Cardiac septum (tissue), 1 donor: ENCODE measurements around the gene NMRK2. TPM values are rescaled to one million over a fixed set of nuclear protein-coding genes. Genes with fewer than 3 reads are reported as not detected.
"Not testable (repeated sequence)": the region's sequence is repeated elsewhere in the genome, so short reads cannot be mapped to it uniquely, and the experiment has no call there.

Experiments used
- DNase-seq: peaks from one replicate; pipeline ENCODE4 v3.0.0-alpha.2; 2020; ENCODE audit warnings: low spot score
- intact Hi-C: fragments of 100-400 bp; cut with DNase I; formaldehyde crosslinking; loops from one replicate; pipeline ENCODE4 v1.14.0; 2022
- total RNA-seq: library from RNA; stranded (reverse); fragmentation: NEBNext Ultra II Directional; extraction: Animal tissue kit (Norgen Biotek cat#: 25700); gene quantifications from one replicate; pipeline ENCODE4 v1.2.1, GENCODE V29; 2021
- donor health status: DM: no; HTN: no; CAD: no.

NMRK2 gene
- total RNA-seq, 1 donor from 2014 or later: 568 TPM

- DNase-seq: no peak
- intact Hi-C loops: no loop called here
Measured at GRCh38 chr19:3923912-3924311, 9.0 kb upstream of the NMRK2 start.

- intact Hi-C loops: loop anchor here (5.0 kb wide), 1 partner anchor 36 kb away; no protein-coding TSS in a partner anchor
- DNase-seq: peak; percentile 83
Measured at GRCh38 chr19:3931041-3931440, 1.8 kb upstream of the NMRK2 start.

GRCh38 chr19:3936506-3937442 is 3.9 kb downstream of the NMRK2 start:
- intact Hi-C loops: no loop called here
- DNase-seq: no peak

DNA sequence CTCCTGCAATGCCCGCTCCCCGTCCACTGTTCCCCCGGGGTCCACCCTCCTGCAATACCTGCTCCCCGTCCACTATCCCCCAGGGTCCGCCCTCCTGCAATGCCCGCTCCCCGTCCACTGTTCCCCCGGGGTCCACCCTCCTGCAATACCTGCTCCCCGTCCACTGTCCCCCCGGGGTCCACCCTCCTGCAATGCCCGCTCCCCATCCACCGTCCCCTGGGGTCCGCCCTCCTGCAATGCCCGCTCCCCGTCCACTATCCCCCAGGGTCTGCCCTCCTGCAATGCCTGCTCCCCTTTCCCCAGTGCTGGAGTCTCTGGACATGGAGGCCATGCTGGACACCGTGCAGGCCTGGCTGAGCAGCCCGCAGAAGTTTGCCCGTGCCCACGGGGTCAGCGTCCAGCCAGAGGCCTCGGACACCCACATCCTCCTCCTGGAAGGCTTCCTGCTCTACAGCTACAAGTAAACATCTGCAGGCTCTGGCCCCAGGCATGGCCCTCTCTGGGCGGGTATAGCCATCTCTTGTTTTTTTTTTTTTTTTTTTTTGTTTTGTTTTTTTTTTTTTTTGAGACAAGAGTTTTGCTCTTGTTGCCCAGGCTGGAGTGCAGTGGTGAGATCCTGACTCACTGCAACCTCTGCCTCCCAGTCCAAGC is 5.6 kb downstream of the NMRK2 start:
- intact Hi-C loops, DNase-seq: not testable (repeated sequence)

DNA sequence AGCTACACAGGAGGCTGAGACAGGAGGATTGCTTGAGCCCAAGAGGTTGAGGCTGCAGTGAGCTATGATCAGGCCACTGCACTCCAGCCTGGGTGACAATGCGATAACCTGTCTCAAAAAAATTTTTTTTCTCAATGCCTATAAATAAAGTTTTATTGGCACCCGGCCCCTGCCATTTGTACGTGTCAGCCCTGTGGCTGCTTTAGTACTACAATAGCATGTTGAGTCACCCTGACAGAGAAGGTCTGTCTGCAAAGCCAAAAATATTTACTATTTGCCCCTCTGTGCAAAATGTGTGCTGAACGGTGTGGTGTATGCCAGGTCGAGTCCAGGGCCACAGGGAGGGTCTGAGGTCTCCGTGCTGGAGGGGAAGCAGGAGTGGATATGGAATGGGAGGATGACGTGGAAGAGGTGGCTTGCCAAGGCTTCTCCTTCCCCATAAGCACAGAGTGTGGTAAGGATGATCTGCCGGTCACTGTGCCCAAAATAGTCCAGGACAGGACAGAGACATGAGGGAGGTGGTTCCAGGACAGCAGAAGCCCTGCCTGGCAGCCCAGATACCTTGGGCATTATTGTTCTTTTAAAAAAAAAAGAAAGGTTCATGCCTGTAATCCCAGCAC is 10.0 kb downstream of the NMRK2 start:
- DNase-seq: no peak
- intact Hi-C loops: loop anchor here (10.0 kb wide), 1 partner anchor 558 kb away; no protein-coding TSS in a partner anchor

GRCh38 chr19:3944018-3944721 is 11.3 kb downstream of the NMRK2 start:
- DNase-seq: no peak
- intact Hi-C loops: loop anchor here (10.0 kb wide), 1 partner anchor 559 kb away; no protein-coding TSS in a partner anchor

DNA sequence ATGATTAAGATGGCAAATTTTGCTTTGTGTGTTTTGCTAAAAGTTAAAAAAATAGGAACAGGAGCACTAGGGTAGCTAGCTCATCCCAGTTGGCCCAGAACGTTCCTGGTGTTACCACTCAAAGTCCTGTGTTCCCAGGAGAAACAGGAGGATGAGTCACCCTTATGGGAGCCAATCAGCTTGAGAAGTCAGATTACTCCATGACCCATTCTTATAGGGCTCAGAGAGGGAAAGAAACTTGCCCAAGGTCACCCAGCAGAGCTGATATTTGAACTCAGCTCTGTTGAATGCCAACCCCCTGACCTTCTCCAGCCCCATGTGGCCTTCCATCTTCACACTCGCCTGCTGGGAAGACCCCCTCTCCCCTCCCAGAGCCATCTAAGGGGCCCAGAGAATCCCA is 13.0 kb downstream of the NMRK2 start:
- no peak for DNase-seq
- intact Hi-C loops: loop anchor here (10.0 kb wide), 1 partner anchor 561 kb away; no protein-coding TSS in a partner anchor

- DNase-seq: not testable (repeated sequence)
Measured at GRCh38 chr19:3947316-3947933, 14.6 kb downstream of the NMRK2 start.

DNA sequence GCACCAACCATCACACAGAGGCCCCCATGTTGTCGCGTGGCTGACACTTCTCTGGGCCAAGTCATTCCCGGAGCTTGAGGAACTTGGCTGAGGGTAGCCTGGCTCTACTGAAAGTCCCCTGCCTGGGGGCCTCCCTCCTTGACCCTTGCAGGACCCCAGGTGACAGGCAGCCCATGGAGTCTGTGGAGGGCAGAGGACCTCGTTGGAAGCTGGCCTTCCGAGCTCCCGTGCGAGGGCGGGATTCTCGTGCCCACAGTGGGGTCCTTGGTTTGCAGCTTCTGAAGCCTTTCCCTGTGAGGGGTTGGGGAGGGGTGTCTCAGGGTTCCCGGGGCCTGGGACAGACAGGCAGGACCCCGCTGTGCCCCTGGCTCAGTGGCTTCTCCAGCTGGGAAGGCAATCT is 16.4 kb downstream of the NMRK2 start:
- DNase-seq: no peak
- intact Hi-C loops: loop anchor here (10.0 kb wide), 1 partner anchor 564 kb away; no protein-coding TSS in a partner anchor

More at GRCh38 chr19:3947316-3947933, 14.6 kb downstream of the NMRK2 start:
- intact Hi-C loops: loop anchor here (10.0 kb wide), 1 partner anchor 563 kb away; no protein-coding TSS in a partner anchor

- intact Hi-C loops: loop anchor here (2.0 to 10.0 kb wide), 3 partner anchors 17 to 565 kb away; partner anchors contain the start of gene NMRK2
- no peak for DNase-seq
Measured at GRCh38 chr19:3949997-3950859, 17.4 kb downstream of the NMRK2 start.

- DNase-seq: peak; percentile 87
- intact Hi-C loops: loop anchor here (2.0 kb wide), 2 partner anchors 18 kb away; partner anchors contain the start of gene NMRK2
Measured at GRCh38 chr19:3950871-3951861, 18.3 kb downstream of the NMRK2 start.

- intact Hi-C loops: not testable (repeated sequence)
Measured at GRCh38 chr19:3952755-3953276, 19.9 kb downstream of the NMRK2 start.

GRCh38 chr19:3954107-3954506 is 21.2 kb downstream of the NMRK2 start:
- intact Hi-C loops: no loop called here
- no peak for DNase-seq

More at GRCh38 chr19:3952755-3953276, 19.9 kb downstream of the NMRK2 start:
- not testable (repeated sequence) for DNase-seq

DNA sequence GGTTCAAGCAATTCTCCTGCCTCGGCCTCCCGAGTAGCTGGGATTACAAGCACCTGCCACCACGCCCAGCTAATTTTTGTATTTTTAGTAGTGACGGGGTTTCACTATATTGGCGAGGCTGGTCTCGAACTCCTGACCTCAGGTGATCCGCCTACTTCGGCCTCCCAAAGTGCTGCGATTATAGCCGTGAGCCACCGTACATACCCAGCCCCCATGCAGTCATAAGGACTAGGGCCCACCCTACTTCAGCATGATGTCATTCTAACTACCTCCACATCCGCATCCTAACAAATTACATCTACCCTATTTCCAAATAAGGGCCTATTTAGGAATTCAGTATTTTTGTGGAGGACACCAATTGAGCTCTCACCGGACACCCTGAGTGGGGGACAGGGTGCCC is 22.4 kb downstream of the NMRK2 start:
- intact Hi-C loops, DNase-seq: not testable (repeated sequence)

DNA sequence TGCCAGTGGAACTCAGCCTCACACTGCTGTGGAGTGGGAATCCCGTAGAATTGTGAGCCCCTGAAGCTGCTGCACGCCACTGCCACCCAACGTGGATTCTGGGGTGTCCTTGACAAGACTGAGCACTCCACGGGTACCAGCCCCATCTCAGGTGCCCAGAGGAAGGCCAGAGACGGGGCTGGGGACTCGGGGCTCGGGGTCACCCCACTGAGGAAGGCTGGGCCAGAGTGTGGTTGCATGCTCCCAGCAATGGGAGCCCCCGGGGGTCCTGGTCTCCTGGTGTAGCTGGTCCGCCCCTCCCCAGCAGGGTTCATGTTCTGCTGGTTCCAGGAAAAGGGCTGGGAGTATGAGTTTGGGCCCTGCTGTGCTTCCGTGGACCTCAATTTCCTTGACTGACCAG is 22.8 kb downstream of the NMRK2 start:
- no peak for DNase-seq
- intact Hi-C loops: no loop called here
